ENCODE results near the gene CCDC71L. TPM values are rescaled to one million over a fixed set of nuclear protein-coding genes. Genes with fewer than 3 reads are reported as not detected.

Gene CCDC71L
- polyA plus RNA-seq, 1 of the 3 experiments (the other 2 are of a cell fraction): 30.0 TPM

DNA sequence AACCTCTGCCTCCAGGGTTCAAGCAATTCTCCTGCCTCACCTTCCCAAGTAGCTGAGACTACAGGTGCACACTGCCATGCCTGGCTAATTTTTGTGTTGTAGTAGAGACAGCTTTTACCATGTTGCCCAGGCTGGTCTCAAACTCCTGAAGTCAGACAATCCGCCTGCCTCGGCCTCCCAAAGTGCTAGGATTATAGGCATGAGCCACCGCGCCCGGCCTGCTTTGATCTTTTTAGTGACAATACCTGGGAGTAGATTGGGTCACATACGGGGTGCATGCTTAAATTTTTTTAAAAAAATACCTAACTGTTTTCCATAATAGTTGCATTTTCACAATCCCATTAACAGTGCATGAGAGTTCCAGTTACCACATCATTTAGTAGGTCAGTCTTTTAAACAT, 47.7 kb downstream of the CCDC71L start (continued):
- TF ChIP-seq, protein P1, sequence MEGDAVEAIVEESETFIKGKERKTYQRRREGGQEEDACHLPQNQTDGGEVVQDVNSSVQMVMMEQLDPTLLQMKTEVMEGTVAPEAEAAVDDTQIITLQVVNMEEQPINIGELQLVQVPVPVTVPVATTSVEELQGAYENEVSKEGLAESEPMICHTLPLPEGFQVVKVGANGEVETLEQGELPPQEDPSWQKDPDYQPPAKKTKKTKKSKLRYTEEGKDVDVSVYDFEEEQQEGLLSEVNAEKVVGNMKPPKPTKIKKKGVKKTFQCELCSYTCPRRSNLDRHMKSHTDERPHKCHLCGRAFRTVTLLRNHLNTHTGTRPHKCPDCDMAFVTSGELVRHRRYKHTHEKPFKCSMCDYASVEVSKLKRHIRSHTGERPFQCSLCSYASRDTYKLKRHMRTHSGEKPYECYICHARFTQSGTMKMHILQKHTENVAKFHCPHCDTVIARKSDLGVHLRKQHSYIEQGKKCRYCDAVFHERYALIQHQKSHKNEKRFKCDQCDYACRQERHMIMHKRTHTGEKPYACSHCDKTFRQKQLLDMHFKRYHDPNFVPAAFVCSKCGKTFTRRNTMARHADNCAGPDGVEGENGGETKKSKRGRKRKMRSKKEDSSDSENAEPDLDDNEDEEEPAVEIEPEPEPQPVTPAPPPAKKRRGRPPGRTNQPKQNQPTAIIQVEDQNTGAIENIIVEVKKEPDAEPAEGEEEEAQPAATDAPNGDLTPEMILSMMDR (IDR thresholded peaks at IDR 0.05): no peak

DNA sequence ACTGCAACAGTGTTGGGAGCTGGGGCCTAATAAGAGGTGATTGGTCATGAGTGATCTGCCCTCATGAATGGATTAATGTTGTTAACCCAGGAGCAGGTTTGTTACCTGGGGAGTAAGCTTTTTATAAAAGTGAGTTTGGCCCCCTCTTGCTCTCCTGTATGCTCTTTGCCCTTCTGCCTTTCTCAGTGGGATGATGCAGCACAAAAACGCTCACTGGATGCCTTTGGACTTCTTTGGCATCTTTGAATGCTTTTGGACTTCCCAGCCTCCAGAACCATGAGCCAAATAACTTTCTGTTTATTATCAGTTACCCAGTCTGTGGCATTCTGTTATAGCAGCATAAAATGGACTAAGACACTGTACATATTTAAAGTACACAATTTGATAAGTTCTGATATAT, 48.5 kb downstream of the CCDC71L start:
- Histone ChIP-seq H3K4me3 (ENCODE audit: low read depth in 2 of 2, low read length in 1 of 2) (no peak overlapping the region), H3K27ac (ENCODE audit: low read depth in 2 of 2, low read length in 1 of 2) (no peak overlapping the region), H3K27me3 (ENCODE audit: insufficient read depth) (no peaks in the 10 kb centered on the region), H3K4me1 (ENCODE audit: control insufficient read depth in 1 of 2, insufficient read depth in 2 of 2, low read depth in 1 of 2, low read length in 1 of 2) (peaks cover 0 to 29% of the 10 kb centered on the region in 2 experiments; a peak in 3 of 4 replicates), H3K9me2 (no peaks in the 10 kb centered on the region), H3K9ac (no peak overlapping the region), H2AFZ (ENCODE audit: low read depth) (no peak overlapping the region), H3K36me3 (replicated peaks in 1 of 2; ENCODE audit: control insufficient read depth in 1 of 2, insufficient read depth in 2 of 2, low read length in 1 of 2) (no peaks in the 10 kb centered on the region), H4K20me1 (ENCODE audit: insufficient read depth) (no peaks in the 10 kb centered on the region), H3K79me2 (ENCODE audit: insufficient read depth) (no peaks in the 10 kb centered on the region), H3K9me3 (no peaks in the 10 kb centered on the region), H3F3A (replicated peaks; ENCODE audit: insufficient read depth) (peaks cover 33% of the 10 kb centered on the region), H3K4me2 (no peak overlapping the region)
- ChIA-PET CTCF (interaction anchor here (0.9 to 1.7 kb wide), 2 partner anchors 11 to 436 kb away, joined by 3 to 5 read pairs; no protein-coding TSS in a partner anchor), POLR2A (no interaction called here)
- TF ChIP-seq SIN3A (IDR thresholded peaks at IDR 0.05; ENCODE audit: borderline replicate concordance, low read depth, low read length): no peak
- TF ChIP-seq, protein P2, sequence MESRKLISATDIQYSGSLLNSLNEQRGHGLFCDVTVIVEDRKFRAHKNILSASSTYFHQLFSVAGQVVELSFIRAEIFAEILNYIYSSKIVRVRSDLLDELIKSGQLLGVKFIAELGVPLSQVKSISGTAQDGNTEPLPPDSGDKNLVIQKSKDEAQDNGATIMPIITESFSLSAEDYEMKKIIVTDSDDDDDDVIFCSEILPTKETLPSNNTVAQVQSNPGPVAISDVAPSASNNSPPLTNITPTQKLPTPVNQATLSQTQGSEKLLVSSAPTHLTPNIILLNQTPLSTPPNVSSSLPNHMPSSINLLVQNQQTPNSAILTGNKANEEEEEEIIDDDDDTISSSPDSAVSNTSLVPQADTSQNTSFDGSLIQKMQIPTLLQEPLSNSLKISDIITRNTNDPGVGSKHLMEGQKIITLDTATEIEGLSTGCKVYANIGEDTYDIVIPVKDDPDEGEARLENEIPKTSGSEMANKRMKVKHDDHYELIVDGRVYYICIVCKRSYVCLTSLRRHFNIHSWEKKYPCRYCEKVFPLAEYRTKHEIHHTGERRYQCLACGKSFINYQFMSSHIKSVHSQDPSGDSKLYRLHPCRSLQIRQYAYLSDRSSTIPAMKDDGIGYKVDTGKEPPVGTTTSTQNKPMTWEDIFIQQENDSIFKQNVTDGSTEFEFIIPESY (IDR thresholded peaks at IDR 0.05; ENCODE audit: borderline replicate concordance, low read depth): no peak
- TF ChIP-seq GATA2 (CRISPR knock-in tag; IDR thresholded peaks at IDR 0.05): no peak
- TF ChIP-seq EP300 (IDR thresholded peaks at IDR 0.05; ENCODE audit: borderline replicate concordance in 1 of 2, low read depth in 1 of 2, low read length in 1 of 2): no peak
- TF ChIP-seq, protein P1 (IDR thresholded peaks at IDR 0.05): no peak
- TF ChIP-seq, protein P3, sequence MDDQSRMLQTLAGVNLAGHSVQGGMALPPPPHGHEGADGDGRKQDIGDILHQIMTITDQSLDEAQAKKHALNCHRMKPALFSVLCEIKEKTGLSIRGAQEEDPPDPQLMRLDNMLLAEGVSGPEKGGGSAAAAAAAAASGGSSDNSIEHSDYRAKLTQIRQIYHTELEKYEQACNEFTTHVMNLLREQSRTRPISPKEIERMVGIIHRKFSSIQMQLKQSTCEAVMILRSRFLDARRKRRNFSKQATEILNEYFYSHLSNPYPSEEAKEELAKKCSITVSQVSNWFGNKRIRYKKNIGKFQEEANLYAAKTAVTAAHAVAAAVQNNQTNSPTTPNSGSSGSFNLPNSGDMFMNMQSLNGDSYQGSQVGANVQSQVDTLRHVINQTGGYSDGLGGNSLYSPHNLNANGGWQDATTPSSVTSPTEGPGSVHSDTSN (IDR thresholded peaks at IDR 0.05): no peak
- TF ChIP-seq, protein P4, sequence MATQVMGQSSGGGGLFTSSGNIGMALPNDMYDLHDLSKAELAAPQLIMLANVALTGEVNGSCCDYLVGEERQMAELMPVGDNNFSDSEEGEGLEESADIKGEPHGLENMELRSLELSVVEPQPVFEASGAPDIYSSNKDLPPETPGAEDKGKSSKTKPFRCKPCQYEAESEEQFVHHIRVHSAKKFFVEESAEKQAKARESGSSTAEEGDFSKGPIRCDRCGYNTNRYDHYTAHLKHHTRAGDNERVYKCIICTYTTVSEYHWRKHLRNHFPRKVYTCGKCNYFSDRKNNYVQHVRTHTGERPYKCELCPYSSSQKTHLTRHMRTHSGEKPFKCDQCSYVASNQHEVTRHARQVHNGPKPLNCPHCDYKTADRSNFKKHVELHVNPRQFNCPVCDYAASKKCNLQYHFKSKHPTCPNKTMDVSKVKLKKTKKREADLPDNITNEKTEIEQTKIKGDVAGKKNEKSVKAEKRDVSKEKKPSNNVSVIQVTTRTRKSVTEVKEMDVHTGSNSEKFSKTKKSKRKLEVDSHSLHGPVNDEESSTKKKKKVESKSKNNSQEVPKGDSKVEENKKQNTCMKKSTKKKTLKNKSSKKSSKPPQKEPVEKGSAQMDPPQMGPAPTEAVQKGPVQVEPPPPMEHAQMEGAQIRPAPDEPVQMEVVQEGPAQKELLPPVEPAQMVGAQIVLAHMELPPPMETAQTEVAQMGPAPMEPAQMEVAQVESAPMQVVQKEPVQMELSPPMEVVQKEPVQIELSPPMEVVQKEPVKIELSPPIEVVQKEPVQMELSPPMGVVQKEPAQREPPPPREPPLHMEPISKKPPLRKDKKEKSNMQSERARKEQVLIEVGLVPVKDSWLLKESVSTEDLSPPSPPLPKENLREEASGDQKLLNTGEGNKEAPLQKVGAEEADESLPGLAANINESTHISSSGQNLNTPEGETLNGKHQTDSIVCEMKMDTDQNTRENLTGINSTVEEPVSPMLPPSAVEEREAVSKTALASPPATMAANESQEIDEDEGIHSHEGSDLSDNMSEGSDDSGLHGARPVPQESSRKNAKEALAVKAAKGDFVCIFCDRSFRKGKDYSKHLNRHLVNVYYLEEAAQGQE (IDR thresholded peaks at IDR 0.05; ENCODE audit: low read depth, low read length): no peak
- no peak for TF ChIP-seq RFX5 (IDR thresholded peaks at IDR 0.05; ENCODE audit: low read length)
- no peak for TF ChIP-seq FOXM1 (IDR thresholded peaks at IDR 0.05; ENCODE audit: low read depth)
- no peak for TF ChIP-seq RCOR1 (IDR thresholded peaks at IDR 0.05; ENCODE audit: low read length)
- TF ChIP-seq, protein P5, sequence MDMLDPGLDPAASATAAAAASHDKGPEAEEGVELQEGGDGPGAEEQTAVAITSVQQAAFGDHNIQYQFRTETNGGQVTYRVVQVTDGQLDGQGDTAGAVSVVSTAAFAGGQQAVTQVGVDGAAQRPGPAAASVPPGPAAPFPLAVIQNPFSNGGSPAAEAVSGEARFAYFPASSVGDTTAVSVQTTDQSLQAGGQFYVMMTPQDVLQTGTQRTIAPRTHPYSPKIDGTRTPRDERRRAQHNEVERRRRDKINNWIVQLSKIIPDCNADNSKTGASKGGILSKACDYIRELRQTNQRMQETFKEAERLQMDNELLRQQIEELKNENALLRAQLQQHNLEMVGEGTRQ (IDR thresholded peaks at IDR 0.05; ENCODE audit: borderline replicate concordance, low read depth, low read length): no peak
- no peak for TF ChIP-seq MEF2A (IDR thresholded peaks at IDR 0.05; ENCODE audit: borderline replicate concordance, low read depth)
- TF ChIP-seq SMC3 (IDR thresholded peaks at IDR 0.05; ENCODE audit: low read depth, low read length): no peak
- no peak for TF ChIP-seq GABPA (IDR thresholded peaks at IDR 0.05; ENCODE audit: low read depth)
- no peak for TF ChIP-seq RXRA (IDR thresholded peaks at IDR 0.05; ENCODE audit: borderline replicate concordance, low read depth)
- 56% methylated on average over 1 of the region's 1 CpG for WGBS (ENCODE audit: low lambda C conversion rate)
- no peak for DNase-seq
